KMS-11 (cell line): ENCODE measurements around the gene PRDM15.

ENCODE experiments used
- H2AFZ ChIP-seq: fragments of 200-600 bp; sonication (generic); 2 replicates; pipeline ENCODE4 v1.6.1; 2016; ENCODE audit warnings: antibody characterized with exemption, mixed run types, low read depth
- H3K27ac ChIP-seq: fragments of 200-600 bp; sonication (generic); 2 replicates; pipeline ENCODE4 v1.6.1; 2016; ENCODE audit warnings: mild to moderate bottlenecking, mixed run types
- H3K27me3 ChIP-seq: fragments of 200-600 bp; sonication (generic); 2 replicates; pipeline ENCODE4 v1.6.1; 2017; ENCODE audit warnings: mild to moderate bottlenecking, low read depth, mixed run types, moderate library complexity; ENCODE audit not compliant: insufficient read depth
- H3K36me3 ChIP-seq: fragments of 200-600 bp; sonication (generic); 2 replicates; pipeline ENCODE4 v1.6.1; 2017; ENCODE audit warnings: mild to moderate bottlenecking, mixed run types; ENCODE audit not compliant: insufficient read depth
- H3K4me1 ChIP-seq: fragments of 200-600 bp; sonication (generic); 2 replicates; pipeline ENCODE4 v1.6.1; 2016; ENCODE audit warnings: mild to moderate bottlenecking, low read depth, mixed run types; ENCODE audit not compliant: poor library complexity, severe bottlenecking
- H3K4me2 ChIP-seq: fragments of 200-600 bp; sonication (generic); 2 replicates; pipeline ENCODE4 v1.7.0; 2016; ENCODE audit warnings: mild to moderate bottlenecking, mixed run types
- H3K4me3 ChIP-seq: fragments of 200-600 bp; sonication (generic); IDR thresholded peaks from 2 replicates; pipeline ENCODE4 v1.6.1; 2017; ENCODE audit warnings: low read depth, low read length, mixed read lengths; ENCODE audit not compliant: insufficient read depth
- H3K79me2 ChIP-seq: fragments of 200-600 bp; sonication (generic); 2 replicates; pipeline ENCODE4 v1.6.1; 2016; ENCODE audit warnings: low read depth, mixed run types; ENCODE audit not compliant: insufficient read depth
- H3K9ac ChIP-seq: fragments of 200-600 bp; sonication (generic); 2 replicates; pipeline ENCODE4 v1.6.1; 2016; ENCODE audit warnings: mild to moderate bottlenecking, mixed run types
- H4K20me1 ChIP-seq: fragments of 200-600 bp; sonication (generic); 2 replicates; pipeline ENCODE4 v1.6.1; 2016; ENCODE audit warnings: mild to moderate bottlenecking, mixed run types; ENCODE audit not compliant: insufficient read depth
- TF ChIP-seq, protein P1 (sequence below): fragments of 200-600 bp; sonication (generic); conservative IDR thresholded peaks from 2 replicates; pipeline ENCODE4 v1.6.1; 2017; ENCODE audit warnings: low read depth, mild to moderate bottlenecking, antibody characterized with exemption, low read length, moderate library complexity, mixed read lengths

PRDM15 gene

DNA sequence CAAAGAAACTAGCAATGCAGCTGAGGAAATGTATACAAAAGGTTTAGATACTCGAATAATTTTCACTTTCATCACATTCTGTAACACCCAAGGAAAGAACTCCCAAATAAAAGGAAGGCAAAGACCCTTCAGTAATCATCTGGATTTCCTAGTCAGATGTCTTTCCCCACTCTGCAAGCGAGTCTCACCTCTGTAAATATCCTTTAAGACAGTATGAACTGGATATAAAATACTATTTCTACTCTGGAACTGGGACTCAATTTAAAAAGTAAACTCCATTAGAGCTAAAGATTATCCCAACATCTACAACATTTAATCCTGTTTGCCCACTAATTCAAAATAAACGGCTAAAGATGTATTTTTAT is 47.6 kb upstream of the PRDM15 start:
- Histone ChIP-seq H3K79me2 (no peaks in the 10 kb centered on the region), H2AFZ (peak overlapping the region; percentile 65), H3K27me3 (no peaks in the 10 kb centered on the region), H3K27ac (peak overlapping the region; percentile 46), H4K20me1 (no peaks in the 10 kb centered on the region), H3K4me3 (no peak overlapping the region), H3K4me2 (peak overlapping the region; percentile 97), H3K4me1 (peaks cover 15% of the 10 kb centered on the region), H3K9ac (peak overlapping the region; percentile 52), H3K36me3 (no peaks in the 10 kb centered on the region)
- TF ChIP-seq, protein P1, sequence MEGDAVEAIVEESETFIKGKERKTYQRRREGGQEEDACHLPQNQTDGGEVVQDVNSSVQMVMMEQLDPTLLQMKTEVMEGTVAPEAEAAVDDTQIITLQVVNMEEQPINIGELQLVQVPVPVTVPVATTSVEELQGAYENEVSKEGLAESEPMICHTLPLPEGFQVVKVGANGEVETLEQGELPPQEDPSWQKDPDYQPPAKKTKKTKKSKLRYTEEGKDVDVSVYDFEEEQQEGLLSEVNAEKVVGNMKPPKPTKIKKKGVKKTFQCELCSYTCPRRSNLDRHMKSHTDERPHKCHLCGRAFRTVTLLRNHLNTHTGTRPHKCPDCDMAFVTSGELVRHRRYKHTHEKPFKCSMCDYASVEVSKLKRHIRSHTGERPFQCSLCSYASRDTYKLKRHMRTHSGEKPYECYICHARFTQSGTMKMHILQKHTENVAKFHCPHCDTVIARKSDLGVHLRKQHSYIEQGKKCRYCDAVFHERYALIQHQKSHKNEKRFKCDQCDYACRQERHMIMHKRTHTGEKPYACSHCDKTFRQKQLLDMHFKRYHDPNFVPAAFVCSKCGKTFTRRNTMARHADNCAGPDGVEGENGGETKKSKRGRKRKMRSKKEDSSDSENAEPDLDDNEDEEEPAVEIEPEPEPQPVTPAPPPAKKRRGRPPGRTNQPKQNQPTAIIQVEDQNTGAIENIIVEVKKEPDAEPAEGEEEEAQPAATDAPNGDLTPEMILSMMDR = no peak

DNA sequence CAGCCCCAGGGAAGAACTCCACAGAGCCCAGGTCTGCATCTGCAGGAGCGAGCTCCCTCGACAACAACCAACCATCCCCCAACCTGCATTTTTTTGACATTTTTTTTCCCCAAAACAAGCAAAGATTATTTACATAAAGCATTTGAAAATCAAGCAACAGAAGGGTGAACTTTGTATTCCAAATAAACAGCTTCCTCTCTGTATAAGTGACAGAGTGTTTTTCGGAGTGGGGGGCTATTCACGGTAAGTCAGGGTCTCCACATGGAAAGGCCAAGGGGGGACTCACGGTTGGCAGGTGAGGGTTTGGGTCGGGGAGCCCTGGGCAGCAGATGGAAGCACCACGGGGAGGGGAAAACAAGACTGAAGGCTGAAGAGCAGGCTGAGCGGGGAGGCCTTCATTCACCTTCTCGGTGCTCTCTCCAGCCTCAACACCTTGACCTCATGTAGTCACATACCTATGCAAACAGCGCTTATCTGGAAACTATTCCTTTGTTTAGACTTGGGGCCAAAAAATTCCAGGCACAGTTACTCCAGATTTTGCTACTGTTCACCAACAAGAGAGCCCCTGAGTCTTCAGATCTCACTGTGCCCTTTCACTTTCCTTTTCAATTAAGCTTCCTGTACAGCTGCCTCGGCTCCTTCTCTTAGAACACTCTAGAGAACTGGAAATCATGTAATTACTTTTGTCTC is 47.1 kb upstream of the PRDM15 start:
- peaks cover 15% of the 10 kb centered on the region for H3K4me1 ChIP-seq
- peak overlapping the region; percentile 97 for H3K4me2 ChIP-seq
- H3K9ac ChIP-seq = peak overlapping the region; percentile 52
- TF ChIP-seq, protein P1 = no peak
- H3K36me3 ChIP-seq = no peaks in the 10 kb centered on the region
- H2AFZ ChIP-seq = peak overlapping the region; percentile 65
- H3K79me2 ChIP-seq = no peaks in the 10 kb centered on the region
- H4K20me1 ChIP-seq = no peaks in the 10 kb centered on the region
- peak overlapping the region; percentile 46 for H3K27ac ChIP-seq
- H3K4me3 ChIP-seq = no peak overlapping the region
- H3K27me3 ChIP-seq = no peaks in the 10 kb centered on the region

DNA sequence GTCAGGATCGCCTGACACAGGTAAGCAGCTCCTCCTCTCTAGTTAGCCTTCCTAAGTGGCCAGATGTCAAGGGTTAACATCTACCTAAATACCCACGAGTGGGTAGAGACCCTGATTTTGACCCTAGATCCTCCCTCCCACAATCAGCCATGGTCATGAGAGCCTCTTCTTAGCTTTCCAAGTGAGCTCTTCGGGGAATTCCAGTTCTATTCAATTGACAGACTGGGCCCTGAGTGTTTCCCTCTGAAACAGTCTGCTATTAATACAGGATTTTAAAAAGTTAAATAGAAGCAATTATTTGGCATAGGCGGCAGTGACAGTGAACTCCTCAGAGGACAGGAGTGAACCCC is 46.6 kb upstream of the PRDM15 start:
- Histone ChIP-seq H3K4me1 (peaks cover 15% of the 10 kb centered on the region), H3K27ac (peak overlapping the region; percentile 46; the same call in 1 of the 2 replicates), H3K4me2 (peak overlapping the region; percentile 97), H2AFZ (peak overlapping the region; percentile 65), H3K27me3 (no peaks in the 10 kb centered on the region), H3K79me2 (no peaks in the 10 kb centered on the region), H4K20me1 (no peaks in the 10 kb centered on the region), H3K36me3 (no peaks in the 10 kb centered on the region), H3K9ac (peak overlapping the region; percentile 52), H3K4me3 (no peak overlapping the region)
- TF ChIP-seq, protein P1 = no peak

DNA sequence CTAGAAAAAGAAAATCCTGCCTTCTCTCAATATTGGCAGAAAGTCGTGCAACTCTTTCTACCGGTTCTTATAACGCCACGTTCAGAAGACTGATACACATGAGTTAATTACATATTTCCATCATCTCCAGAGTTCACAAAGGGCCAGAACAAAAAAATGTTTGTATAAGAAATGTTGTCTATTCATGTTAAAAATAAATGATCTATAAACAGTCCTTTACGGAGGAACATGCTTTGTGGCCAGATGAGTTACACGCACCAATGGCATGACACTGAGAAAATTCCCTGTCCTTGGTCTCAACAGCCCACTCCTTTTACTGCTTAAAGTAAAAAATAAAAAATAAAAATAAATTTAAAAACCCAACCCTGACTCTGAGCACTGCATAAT is 45.2 kb upstream of the PRDM15 start:
- TF ChIP-seq, protein P1 = no peak
- H3K79me2 ChIP-seq = no peaks in the 10 kb centered on the region
- H3K36me3 ChIP-seq = no peaks in the 10 kb centered on the region
- no peak overlapping the region for H3K9ac ChIP-seq
- peaks cover 15% of the 10 kb centered on the region for H3K4me1 ChIP-seq
- no peaks in the 10 kb centered on the region for H4K20me1 ChIP-seq
- H3K27me3 ChIP-seq = no peaks in the 10 kb centered on the region
- H3K27ac ChIP-seq = no peak overlapping the region
- no peak overlapping the region for H3K4me3 ChIP-seq
- H3K4me2 ChIP-seq = no peak overlapping the region
- no peak overlapping the region for H2AFZ ChIP-seq
